NCI-H524 (cell line): ENCODE results near the gene HMX2.

Experiments used
- DNase-seq, 2 experiments: peaks; one replicate each; lab custom pipeline; 2025; lab: John Stamatoyannopoulos, UW

Gene HMX2, protein sequence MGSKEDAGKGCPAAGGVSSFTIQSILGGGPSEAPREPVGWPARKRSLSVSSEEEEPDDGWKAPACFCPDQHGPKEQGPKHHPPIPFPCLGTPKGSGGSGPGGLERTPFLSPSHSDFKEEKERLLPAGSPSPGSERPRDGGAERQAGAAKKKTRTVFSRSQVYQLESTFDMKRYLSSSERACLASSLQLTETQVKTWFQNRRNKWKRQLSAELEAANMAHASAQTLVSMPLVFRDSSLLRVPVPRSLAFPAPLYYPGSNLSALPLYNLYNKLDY

DNA sequence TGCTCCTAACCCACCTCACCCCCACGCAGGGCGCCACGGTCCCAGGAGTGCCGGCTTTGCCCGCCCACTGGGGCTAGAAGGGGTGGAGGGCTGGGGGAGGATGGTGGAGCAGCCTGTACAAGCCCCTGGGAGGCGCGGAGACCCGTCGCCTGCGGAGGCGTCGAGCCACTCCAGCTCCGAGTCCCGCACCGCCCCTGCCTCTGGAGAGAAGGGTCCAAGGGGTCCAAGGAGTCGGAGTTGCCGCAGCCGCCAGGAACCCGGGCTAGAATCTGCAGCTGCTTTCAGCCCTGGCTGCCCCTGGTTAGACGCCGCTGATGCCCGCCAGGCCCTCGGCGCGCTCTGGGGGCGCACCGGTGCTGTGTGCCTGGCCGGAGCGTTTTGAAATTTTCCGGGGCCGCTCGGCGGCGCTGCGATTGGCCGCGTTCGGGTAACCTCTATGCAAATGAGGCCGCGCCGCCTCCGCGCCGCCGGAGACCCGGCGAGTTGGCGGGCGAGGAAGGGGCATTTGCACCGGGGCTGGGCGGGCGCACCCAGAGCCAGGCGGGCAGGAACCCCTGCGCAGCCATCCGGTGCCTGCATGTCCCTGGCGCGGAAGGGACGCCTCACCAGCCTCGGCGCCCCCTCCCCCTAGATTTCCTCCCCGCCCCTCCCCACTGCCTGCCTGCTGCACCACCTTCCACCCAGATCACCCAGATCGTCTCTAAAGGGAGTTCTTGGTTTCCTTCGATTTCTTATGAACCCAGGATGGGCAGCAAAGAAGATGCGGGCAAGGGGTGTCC lies at the start of gene HMX2:
HMX2 (plus strand) TSS at position 502 of the 779 bp plus-strand sequence; CDS start at position 745, 243 bp downstream.
- DNase-seq: peak in 1 of 2 experiments; percentile 36

DNA sequence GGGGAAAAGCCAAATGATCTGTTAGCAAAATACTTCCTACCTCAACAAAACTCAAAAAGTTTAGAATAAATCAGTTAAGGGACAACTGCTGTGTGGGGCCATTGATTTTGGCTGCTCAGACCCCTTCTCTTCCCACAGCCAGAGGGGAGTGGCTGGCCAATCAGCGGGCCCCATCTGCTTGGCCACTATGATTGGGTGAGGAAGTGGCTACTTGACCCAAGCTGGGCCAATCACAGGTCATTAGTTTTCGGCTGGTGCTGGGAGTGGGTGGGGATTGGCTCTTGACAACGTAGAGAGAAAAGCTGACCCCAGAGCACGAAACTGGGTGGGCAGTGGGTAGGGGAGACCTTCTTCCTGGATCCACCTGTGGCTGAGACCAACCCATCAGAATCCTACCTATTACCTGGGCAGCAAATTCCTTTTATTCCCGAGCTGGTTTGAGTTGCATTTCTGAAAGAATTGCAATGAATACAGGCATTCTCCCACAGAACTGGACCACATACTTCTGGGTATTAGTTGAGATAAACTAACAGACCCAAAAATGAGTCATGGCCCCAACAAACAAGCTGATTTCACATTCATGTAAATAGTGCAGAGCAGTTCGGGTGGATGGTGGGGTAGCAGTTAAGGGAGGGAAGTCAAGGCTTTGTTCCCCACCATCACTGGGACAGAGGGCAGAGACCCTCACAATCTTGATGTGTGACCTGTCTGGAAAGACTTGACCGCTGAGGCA lies 47.7 kb upstream of the HMX2 start:
- no peak for DNase-seq

DNA sequence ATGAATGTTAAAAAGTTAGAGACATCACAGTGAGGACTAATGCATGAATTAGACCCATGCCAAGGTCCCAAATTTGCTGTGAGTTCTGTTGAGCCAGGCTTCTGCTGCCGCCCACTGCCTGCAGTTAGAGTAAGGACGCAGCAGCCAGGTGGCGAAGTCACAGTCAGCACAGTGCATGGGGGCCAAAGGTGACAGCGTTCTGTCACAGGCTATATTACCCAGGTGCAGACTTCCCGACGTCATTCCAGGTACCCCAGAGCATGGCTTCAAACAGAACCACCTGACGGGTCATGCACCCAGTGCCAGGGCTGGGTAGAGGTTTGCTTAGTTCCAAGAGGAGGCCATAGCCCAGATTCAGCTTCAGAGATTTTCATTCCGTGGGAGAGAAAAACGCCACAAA lies 46.1 kb upstream of the HMX2 start:
- no peak for DNase-seq

DNA sequence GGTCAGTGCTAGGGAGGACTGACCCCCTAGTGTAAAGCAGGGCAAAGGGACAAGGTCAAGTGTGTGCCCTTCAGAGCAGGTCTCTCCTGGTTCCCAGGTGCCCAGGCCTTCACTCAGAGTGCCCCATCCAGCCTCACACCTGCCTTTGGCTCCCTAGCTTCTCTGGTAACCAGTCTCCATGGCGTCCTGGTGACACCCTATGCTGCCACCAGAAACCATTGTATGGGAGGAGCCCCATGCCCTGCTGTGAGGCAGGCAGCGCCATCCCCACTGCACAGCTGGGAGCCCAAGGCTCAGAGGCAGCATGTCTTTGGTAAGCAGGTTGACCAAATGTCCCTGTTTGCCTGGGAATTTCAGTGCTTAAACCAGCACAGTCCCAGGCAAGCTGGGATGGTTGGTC lies 45.3 kb upstream of the HMX2 start:
- DNase-seq: no peak

DNA sequence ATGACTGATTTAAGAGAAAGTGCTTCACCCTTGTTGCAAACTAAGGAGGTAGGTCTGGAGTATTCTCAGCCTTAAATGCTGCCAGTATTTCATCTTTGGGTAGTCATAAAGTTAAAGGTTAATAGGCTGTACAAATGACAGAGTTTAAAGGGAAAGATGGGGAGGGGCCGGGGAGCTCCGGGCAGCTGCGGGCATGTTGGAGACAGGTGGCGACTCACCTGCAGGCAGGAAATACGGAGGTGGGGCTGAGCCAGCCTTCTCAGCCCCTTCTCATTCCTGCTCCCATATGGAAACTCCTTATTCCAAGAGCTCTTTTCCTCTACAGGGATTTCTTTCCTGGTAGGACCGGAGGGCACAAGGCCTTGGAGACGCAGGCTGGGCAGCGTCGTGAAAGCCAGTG lies 44.0 kb upstream of the HMX2 start:
- no peak for DNase-seq

DNA sequence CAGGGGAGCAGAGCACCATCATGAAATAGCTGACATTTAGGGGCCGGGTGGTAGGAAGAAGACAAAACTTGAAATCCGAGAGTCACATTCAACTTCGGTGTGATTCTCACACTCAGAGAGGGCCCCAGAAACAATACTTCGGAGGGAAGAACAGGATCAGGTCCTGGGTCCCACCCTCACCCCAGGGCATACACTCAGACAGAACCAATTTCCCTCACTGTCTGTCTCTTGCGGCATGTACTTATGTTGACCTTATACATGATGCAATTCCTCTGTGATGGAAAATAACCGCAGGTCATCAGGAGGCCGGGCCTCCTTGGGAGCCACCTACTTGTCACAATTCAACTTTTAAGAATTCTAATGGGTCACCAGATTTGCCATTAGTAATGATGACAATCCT lies 38.5 kb upstream of the HMX2 start:
- no peak for DNase-seq

DNA sequence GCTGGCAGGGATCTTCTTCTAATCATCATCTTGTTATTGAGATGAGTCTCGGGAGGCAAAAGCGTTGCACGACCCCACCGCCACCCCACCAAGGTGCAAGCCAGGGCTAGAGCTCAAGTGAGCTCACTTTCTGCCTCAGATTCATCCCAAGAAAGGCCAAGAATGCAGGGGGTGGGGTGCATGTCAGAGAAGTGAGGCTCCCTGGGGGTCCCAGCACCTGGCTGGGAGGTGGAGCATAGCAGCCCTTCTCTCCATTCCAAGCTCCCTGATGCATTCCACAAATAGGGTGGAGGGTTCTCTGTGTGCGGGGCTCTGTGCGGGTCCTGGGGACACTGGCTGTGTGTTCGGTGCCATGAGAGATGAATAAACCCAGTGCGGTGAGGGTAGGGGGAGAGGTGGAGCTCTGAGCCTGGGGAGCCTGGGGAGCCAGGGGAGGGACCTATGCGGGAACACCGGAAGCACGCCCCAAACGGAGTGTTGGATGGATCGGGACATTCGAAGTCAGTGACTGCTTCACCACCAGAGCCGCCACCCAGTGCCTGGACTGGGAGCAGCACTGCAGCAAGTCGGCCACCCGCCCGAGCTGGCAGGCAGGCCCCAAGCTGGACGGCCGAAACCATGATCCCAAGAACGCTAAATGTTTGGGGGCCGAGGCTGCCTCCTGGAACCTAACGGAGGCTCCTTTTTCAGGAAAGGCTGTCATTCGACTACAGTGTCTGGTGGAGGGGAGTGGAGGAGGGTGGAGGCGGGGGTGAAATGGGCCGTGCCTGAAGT lies 30.1 kb upstream of the HMX2 start:
- DNase-seq: no peak

DNA sequence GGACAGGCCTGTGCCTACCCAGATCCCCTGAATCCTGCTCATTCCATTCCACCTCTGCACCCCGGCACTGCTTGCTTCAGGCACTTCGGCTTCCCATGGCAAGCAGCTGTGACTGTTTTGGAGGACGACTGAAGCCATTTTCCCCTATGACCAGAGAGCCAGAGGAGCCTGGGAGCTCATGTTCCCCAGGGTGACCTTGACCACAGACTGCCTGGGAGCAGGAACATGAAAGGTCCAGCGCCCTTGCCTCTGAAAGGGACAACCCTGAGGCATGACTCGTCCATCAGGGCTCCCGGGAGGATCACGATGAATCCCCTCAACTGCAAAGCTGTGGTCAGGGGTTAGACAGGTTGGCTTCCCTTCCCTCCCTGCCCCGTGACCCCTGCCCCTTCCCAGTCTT lies 28.9 kb upstream of the HMX2 start:
- no peak for DNase-seq

DNA sequence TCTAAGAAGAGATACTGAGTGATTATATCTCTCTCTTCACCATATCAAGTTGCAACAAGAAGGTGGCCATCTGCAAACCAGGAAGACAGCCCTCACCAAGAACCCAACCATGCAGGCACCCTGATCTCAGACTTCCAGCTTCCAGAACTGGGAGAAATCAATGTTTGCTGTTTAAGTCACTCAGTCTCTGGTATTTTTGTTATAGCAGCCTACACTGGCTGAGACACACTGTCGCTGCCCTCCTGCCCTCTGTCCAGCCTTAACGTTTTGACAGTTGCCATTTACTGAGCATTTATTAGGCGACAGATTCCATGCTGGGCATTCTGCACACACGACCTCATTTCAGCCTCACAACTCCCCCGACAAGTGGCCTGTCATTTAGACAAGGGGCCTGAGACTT lies 21.7 kb upstream of the HMX2 start:
- no peak for DNase-seq

DNA sequence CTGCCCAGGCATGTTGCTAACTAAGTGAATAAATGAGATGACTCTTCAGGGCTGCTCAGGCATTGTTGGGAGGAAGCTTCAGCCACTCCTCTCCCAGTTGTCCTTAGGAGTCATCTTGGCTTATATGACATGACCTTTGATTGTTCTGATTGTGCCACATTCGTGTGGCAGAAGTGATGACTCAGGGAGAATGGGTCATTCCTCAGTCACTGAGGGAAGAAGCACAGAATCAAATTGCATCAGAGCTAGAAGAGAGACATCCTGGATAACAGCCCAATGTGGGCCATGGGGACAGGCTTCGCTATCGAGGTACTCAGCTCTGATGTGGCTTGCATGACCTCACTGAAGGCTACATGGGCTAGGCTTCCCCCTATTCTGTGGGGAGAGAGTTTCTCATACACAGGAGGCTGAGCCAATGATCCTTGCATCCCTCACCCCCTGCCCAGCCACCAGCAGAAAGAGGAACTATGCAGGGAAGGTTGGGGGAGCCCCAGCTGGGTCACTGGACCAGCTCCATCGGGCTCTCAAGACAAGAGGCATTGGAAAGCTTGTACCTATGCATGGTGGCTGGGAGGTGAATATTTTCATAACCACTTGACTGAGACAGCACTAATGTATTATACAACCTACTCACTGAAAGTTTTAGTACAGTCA lies 18.2 kb upstream of the HMX2 start:
- DNase-seq: no peak

DNA sequence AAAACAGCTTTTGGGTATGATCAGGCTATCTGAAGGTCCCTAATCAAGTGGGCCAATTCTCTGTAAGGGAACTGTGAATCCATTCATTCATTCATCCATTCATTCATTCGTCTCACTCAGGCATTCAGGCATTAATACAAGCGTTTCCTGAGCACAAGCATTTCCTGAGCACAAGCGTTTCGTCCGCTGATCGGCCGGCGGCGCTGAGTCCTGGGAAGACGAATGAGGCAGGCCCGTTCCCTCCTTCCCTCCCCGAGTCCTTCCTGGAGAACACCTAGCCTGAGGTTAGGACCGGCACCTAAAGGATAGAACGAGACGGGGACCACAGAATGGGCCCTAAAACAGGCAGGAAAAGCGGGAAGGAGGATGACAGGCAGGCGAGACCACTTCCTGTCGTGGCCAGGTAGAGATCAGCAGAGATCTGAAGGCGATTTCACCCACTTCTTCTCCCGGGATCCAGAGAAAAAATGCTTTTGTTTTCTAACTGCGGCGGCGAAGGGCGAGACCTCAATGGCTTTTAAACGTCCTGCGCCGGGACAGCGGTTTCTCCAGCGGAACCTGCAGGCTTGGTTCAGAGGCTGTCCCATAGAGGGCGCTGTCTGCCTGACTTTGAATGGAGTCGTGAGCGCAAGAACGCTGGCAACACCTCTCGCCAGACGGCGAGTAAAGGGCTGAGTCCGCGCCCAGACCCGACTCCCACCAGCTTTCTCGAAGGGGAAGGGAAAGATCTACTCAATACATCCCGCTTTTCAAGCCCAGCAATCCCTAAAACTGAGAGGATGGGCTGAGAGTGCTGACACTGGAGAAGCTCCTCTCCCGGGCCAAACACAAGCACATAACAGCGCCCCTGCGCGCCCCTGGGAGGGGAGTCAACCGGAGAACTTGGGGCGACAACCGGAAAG lies 15.1 kb upstream of the HMX2 start:
- DNase-seq: peak; percentile 40 to 72

DNA sequence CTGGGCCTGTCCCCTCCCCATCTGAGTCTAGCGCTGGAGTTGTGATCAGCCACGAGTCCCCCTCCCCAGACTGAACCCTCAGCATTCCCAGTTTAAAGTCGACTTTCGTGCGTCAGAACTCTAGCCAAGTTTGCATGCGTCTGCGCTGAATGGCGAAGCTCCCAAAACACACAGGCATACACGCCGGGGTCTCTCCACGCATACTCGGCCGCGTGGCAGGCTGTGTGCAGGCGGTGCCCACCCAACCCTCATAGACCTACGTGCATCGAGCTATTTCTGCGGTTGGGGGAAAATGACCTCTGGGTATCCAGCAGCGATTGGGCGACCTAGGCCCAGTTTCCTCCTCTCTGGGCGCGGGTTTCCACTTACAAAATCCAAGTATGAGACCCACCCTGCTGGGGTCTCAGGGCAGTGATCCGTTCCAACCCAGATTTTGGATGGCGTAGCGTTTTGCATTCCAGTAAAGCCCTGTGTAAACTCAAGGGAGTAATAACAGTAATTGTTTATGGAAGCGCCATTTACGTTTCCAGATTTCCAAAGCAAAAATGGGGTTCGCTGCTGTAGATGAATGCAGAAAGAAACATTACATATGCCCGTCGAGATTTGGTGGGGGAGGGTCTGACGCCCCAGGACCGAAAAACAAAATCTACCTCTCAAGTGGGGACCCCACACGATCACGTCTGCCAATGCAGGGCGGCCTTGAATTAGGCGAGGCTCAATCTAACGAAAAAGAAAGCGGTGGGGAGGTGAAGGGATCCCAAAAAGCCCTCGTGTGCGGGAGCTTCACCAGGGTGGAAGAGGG lies 14.2 kb upstream of the HMX2 start:
- DNase-seq: no peak

DNA sequence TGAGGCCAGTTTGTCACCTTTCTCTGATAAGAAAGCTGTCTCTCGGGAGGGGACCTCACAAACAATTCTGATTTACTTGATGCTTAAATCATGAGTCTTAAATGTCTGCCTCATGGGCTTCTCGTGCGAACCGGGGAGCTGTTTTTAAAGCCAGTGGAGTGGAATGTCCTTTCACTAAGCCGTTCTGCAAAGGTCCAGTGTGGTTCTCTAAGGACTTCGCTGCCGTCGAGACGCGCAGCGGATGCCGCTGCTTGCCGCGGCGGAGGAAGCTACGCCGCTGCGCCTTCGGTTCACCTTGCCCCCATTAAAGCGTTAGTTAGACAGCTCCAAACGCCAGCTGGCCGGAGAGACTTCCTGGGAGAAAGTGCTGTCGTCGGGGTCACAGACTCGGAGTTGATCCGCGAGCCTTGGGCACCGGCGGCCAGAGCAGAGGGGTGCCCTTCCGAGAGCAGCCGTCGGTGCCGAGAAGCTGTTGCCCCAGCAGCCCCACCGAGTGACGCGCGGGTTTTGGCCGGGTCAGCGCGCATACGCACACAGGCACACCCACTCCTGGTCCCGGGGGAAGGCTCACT lies 13.5 kb upstream of the HMX2 start:
- DNase-seq: no peak

DNA sequence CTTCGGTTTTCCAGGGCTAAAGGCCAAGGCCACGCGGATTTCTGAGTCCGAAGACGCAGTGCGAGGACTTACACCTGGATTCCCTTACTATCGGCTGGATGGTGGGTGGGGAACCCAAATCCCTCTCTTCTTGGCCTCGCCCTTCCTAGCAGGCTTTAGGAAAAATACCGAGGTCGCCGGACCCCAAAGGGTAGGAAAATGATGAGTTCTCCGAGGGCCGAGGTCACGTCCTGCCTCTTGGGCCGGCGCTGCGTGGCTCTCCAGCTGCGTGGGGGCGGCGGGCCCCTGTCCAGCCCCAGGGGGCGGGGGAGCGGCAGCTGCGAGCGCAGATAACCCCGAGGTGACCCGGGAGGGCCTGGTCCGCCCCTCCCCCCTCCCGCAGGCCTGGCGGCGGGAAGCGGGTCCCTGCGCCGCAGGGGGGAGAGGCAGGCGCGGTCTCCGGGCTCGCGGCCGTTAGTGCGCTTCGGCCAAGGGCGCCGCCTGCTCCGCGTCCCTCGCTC lies 13.0 kb upstream of the HMX2 start:
- no peak for DNase-seq

DNA sequence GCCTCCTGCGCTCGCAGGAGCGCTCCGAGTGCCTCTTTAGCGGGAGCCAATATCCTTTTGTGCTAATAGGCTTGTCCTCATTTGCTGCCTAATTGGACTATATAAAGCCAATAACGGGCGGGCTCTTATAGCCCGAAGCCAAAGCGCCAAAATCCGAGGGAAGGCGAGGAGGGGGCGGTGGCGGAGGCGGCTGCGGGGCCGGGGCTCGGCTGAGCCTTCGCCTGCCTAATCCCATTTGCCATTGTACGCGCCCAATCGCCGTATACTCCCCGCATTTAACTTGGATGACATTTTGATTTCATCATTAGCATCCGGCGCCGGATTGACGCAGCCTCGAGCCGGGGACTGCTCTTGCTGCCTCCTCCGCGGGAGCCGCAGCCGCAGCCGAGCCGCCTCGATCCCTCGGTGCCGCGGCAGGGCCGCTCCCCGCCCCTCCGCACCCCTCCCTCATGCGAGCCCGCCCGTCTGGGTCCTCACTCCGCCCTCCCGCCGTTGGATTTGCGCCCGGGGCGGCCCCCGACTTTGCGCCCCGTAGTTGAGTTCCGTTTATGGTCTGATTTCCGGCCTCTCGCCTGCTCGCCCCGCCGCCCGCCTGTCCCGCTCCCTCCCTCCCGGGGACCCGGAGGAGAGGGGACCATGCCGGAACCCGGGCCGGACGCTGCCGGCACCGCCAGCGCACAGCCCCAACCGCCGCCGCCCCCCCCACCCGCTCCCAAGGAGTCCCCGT lies 12.4 kb upstream of the HMX2 start, which contains the start of gene HMX3:
HMX3 (plus strand) TSS at position 556 of the 727 bp plus-strand sequence; CDS start at position 637, 81 bp downstream.
- peak in 1 of 2 experiments; percentile 27 for DNase-seq

DNA sequence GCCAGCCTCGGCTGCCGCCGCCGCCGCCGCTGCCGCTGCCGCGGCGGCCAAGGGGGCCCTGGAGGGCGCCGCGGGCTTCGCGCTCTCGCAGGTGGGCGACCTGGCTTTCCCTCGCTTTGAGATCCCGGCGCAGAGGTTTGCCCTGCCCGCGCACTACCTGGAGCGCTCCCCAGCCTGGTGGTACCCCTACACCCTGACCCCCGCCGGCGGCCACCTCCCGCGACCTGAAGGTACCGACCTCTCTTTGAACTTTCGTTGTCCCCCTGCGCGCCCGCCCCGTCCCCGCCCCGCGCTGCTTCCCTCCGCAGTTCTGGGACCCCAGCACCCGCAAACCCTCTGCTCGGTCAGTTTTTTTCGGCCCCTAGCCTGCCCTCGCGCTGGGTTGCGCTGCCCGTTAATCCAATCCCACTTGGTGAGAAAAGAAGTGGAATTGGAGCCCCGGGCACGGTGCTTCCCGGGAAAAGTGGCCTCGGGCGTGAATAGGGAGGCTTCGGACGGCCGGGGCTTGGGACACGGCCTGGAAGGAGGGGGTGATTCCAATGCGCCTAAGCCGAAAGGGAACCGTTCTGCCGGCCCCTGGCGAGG lies 11.6 kb upstream of the HMX2 start:
- no peak for DNase-seq

DNA sequence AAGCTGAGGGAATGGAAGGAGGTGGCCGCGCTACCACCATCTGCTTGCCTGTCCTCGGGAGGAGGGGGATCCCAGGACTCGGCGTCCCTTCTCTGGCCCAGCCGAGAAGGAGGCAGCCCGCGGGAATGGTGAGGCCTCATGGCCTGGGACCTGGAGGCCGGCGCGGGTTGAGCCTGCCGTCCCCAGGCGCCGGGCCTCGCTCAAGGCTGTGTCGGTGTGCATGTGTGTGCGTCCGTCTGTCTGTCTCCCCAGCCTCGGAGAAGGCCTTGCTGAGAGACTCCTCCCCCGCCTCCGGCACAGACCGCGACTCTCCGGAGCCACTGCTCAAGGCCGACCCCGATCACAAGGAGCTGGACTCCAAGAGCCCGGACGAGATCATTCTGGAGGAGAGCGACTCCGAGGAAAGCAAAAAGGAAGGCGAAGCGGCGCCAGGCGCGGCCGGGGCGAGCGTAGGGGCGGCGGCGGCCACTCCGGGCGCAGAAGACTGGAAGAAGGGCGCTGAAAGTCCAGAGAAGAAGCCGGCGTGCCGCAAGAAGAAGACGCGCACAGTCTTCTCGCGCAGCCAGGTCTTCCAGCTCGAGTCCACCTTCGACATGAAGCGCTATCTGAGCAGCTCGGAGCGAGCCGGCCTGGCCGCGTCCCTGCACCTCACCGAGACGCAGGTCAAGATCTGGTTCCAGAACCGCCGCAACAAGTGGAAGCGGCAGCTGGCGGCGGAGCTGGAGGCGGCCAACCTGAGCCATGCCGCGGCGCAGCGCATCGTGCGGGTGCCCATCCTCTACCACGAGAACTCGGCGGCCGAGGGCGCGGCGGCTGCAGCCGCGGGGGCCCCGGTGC lies 10.9 kb upstream of the HMX2 start:
- DNase-seq: peak in 1 of 2 experiments; percentile 27
